ENCODE measurements around the gene BSN.

BSN gene

DNA sequence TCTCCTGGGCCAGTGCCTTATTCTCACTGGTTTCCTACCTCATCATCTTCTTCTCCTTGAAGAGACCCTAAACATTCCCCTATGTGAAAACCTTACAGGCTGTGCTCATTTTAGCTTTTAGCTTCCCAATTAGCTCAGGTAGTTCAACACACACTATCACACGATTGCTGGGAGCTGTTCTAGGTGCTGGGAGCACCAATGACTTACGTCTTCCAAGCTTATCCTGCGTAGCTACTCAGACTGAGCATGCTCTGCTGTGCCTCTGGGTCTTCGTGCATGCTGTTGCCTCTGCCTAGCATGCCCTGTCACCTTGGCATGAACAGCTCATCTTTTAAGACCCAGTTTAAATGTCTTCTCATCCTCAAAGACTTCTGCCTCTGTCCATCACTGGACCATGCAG is 64.1 kb downstream of the BSN start:
- H3K4me2 ChIP-seq (ENCODE audit: low read depth, low read length, poor library complexity, severe bottlenecking) = no peak overlapping the region
- H3K9me3 ChIP-seq (ENCODE audit: insufficient read depth, low read length) = no peaks in the 10 kb centered on the region
- no peak overlapping the region for H2AFZ ChIP-seq (ENCODE audit: low read depth, low read length, severe bottlenecking)
- no peaks in the 10 kb centered on the region for H3K9me2 ChIP-seq (replicated peaks; ENCODE audit: insufficient read depth, low read length)
- no peak overlapping the region for H3K27ac ChIP-seq (ENCODE audit: low read depth, low read length)
- H3K79me2 ChIP-seq (ENCODE audit: insufficient read depth, low read length) = no peaks in the 10 kb centered on the region
- no peaks in the 10 kb centered on the region for H3K27me3 ChIP-seq (ENCODE audit: low read length)
- H3F3A ChIP-seq (ENCODE audit: insufficient read depth) = no peaks in the 10 kb centered on the region
- no peak overlapping the region for H3K4me3 ChIP-seq (ENCODE audit: insufficient read depth, low read length, poor library complexity, severe bottlenecking)
- TF ChIP-seq EZH2phosphoT487 (conservative IDR thresholded peaks at IDR 0.05; ENCODE audit: low read length) (no peak), CTCF (IDR thresholded peaks at IDR 0.05; ENCODE audit: insufficient read depth, low read length, poor library complexity, severe bottlenecking) (no peak)
- H3K9ac ChIP-seq (ENCODE audit: low read length) = no peak overlapping the region
- no peaks in the 10 kb centered on the region for H4K20me1 ChIP-seq (ENCODE audit: low read depth, low read length)
- no peaks in the 10 kb centered on the region for H3K36me3 ChIP-seq (ENCODE audit: low read length)

DNA sequence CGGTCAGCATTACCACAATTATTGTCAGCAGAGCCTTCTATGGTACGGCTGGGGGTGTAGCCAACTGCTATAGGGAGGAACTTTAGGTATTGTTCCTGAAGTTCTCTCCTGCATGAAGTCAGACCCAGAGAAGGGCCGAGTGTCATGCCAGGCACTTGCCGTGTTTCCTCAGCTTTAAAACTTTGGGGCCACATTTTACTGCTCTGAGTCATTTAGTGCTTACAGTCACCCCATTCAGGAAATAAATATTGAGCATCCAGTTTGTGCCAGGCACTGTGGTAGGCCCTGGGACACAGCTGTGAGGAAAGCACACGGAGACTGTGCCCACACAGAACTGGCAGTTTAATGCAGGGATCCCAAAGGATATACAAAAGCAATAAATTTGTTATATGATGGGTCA is 65.4 kb downstream of the BSN start:
- no peak for TF ChIP-seq CTCF (IDR thresholded peaks at IDR 0.05; ENCODE audit: insufficient read depth, low read length, poor library complexity, severe bottlenecking)
- no peak for TF ChIP-seq EZH2phosphoT487 (conservative IDR thresholded peaks at IDR 0.05; ENCODE audit: low read length)
- Histone ChIP-seq H3K79me2 (ENCODE audit: insufficient read depth, low read length) (no peaks in the 10 kb centered on the region), H3K27ac (ENCODE audit: low read depth, low read length) (no peak overlapping the region), H3F3A (ENCODE audit: insufficient read depth) (no peaks in the 10 kb centered on the region), H3K4me3 (ENCODE audit: insufficient read depth, low read length, poor library complexity, severe bottlenecking) (no peak overlapping the region), H3K9ac (ENCODE audit: low read length) (no peak overlapping the region), H3K9me3 (ENCODE audit: insufficient read depth, low read length) (no peaks in the 10 kb centered on the region), H4K20me1 (ENCODE audit: low read depth, low read length) (no peaks in the 10 kb centered on the region), H3K4me2 (ENCODE audit: low read depth, low read length, poor library complexity, severe bottlenecking) (no peak overlapping the region), H3K36me3 (ENCODE audit: low read length) (no peaks in the 10 kb centered on the region), H2AFZ (ENCODE audit: low read depth, low read length, severe bottlenecking) (no peak overlapping the region), H3K27me3 (ENCODE audit: low read length) (no peaks in the 10 kb centered on the region), H3K9me2 (replicated peaks; ENCODE audit: insufficient read depth, low read length) (no peaks in the 10 kb centered on the region)

DNA sequence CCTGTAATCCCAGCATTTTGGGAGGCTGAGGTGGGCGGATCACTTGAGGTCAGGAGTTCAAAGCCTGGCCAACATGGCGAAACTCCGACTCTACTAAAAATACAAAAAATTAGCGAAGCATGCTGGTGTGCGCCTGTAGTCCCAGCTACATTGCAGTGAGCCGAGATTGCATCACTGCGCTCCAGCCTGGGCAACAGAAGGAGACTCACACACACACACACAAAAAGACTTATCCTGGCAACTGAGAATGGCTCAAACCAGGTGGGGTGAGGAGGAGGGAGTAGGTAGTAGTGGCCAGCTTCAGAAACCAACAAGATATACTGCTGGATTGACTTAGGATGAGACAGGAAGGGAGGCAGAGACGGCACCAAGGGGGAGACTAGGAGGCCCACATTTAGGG is 66.5 kb downstream of the BSN start:
- Histone ChIP-seq H3K9me3 (ENCODE audit: insufficient read depth, low read length) (no peaks in the 10 kb centered on the region), H4K20me1 (ENCODE audit: low read depth, low read length) (no peaks in the 10 kb centered on the region), H3K4me2 (ENCODE audit: low read depth, low read length, poor library complexity, severe bottlenecking) (no peak overlapping the region), H3K79me2 (ENCODE audit: insufficient read depth, low read length) (no peaks in the 10 kb centered on the region), H3K27ac (ENCODE audit: low read depth, low read length) (no peak overlapping the region), H3K36me3 (ENCODE audit: low read length) (no peaks in the 10 kb centered on the region), H3K4me3 (ENCODE audit: insufficient read depth, low read length, poor library complexity, severe bottlenecking) (no peak overlapping the region), H3F3A (ENCODE audit: insufficient read depth) (no peaks in the 10 kb centered on the region), H2AFZ (ENCODE audit: low read depth, low read length, severe bottlenecking) (no peak overlapping the region), H3K9me2 (replicated peaks; ENCODE audit: insufficient read depth, low read length) (no peaks in the 10 kb centered on the region), H3K27me3 (ENCODE audit: low read length) (no peaks in the 10 kb centered on the region), H3K9ac (ENCODE audit: low read length) (no peak overlapping the region)
- TF ChIP-seq EZH2phosphoT487 (conservative IDR thresholded peaks at IDR 0.05; ENCODE audit: low read length) = no peak
- no peak for TF ChIP-seq CTCF (IDR thresholded peaks at IDR 0.05; ENCODE audit: insufficient read depth, low read length, poor library complexity, severe bottlenecking)

DNA sequence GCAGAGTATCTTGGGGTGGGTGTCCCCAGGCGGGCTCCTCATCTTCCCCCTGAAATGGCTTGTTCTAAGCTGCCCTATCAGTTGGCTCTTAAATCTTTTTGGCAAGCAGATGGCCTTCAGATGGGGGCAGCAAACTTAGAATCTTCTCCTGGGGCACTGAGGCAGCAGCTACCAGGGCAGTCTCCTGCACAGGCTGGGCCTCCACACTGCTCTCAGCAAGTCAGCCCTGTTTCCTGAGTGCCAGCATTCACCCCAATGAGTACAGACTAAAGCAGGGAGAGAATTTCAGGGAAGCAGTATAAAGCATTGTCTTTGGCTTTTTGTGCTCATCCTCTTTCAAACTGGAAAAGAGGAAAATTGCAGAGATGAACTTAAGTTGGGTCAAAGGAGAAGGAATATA is 68.8 kb downstream of the BSN start:
- H3K27me3 ChIP-seq (ENCODE audit: low read length) = no peaks in the 10 kb centered on the region
- H3K79me2 ChIP-seq (ENCODE audit: insufficient read depth, low read length) = no peaks in the 10 kb centered on the region
- H4K20me1 ChIP-seq (ENCODE audit: low read depth, low read length) = no peaks in the 10 kb centered on the region
- no peak overlapping the region for H2AFZ ChIP-seq (ENCODE audit: low read depth, low read length, severe bottlenecking)
- no peaks in the 10 kb centered on the region for H3F3A ChIP-seq (ENCODE audit: insufficient read depth)
- no peak overlapping the region for H3K4me2 ChIP-seq (ENCODE audit: low read depth, low read length, poor library complexity, severe bottlenecking)
- H3K27ac ChIP-seq (ENCODE audit: low read depth, low read length) = no peak overlapping the region
- TF ChIP-seq EZH2phosphoT487 (conservative IDR thresholded peaks at IDR 0.05; ENCODE audit: low read length) = no peak
- TF ChIP-seq CTCF (IDR thresholded peaks at IDR 0.05; ENCODE audit: insufficient read depth, low read length, poor library complexity, severe bottlenecking) = no peak
- no peak overlapping the region for H3K4me3 ChIP-seq (ENCODE audit: insufficient read depth, low read length, poor library complexity, severe bottlenecking)
- H3K9ac ChIP-seq (ENCODE audit: low read length) = no peak overlapping the region
- H3K36me3 ChIP-seq (ENCODE audit: low read length) = no peaks in the 10 kb centered on the region
- H3K9me3 ChIP-seq (ENCODE audit: insufficient read depth, low read length) = no peaks in the 10 kb centered on the region
- no peaks in the 10 kb centered on the region for H3K9me2 ChIP-seq (replicated peaks; ENCODE audit: insufficient read depth, low read length)

Data from SU-DHL-6 (cell line).